Activated CD8-positive, alpha-beta memory T cell treated with anti-CD3 and anti-CD28 coated beads for 4 hours (primary cell): ENCODE results near the gene GBA2.

ENCODE experiments used
- DNase-seq, 2 donors: peaks; one replicate each; pipeline ENCODE4 v3.0.0-alpha.2; 2020; ENCODE audit warnings: low read depth in 2 of 2

Gene GBA2

GRCh38 chr9:35691757-35692301, 57.2 kb downstream of the GBA2 start:
- no peak for DNase-seq

- no peak for DNase-seq
Measured at GRCh38 chr9:35691334-35691650, 57.7 kb downstream of the GBA2 start.

GRCh38 chr9:35690614-35691333, 58.3 kb downstream of the GBA2 start:
- peak in 1 of 2 donors; percentile 11 for DNase-seq

DNA sequence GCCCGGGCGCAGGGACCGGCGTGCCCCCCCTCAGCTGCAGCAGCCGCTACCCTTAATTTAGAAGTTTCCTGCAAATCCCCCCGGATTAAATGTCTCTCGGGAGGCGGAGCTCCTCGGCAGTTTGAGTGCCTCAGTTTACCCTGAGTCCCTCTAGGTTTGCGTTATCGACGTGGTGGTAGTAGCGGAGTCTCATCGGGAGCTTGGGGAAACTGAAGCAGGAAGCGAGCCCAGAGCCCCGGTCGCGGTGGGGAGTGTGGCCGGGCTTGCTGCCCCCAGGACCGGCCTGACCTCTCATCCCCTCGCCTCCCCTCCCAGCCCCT, 58.8 kb downstream of the GBA2 start:
- no peak for DNase-seq

DNA sequence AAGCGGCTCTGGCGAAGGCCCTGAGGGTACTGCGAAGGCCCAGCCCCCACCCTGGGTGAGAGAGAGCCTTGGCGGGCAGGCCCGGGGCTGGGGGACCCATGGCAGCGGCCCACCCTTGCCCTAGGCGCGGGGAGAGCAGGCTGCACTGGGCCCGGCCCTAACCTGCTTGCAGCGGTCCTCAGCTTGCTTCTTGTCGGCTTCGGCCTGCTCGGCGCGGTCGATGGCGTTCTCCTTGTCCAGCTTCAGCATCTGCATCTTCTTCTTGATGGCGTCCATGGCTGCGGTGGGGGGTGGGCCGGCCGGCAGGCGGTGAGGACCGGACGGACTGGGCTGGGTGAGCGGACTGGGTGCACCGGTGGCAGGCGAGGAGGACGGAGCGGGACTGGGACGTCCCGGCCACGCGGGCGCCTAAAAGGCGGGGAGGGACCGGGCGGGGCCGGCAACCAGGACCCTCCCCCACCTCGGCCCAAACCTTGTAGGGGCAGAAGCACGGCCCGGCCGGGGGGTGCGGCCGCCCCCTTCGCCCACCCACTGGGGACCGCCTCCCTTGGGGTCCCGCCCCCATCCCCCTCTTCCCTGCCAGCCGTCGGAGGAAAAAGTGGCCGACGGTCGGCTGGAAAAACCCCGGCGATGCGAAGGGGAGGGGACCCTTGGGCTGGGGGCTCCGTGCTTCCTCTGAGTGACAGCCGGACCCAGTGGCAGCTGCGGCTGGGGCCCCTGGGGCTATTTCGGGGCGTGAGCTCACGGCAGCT, 59.3 kb downstream of the GBA2 start, which contains the start of gene TPM2:
TPM2 (minus strand) TSS at position 384 of the 752 bp plus-strand sequence; CDS start at position 276, 108 bp downstream.
- DNase-seq, result no peak

DNA sequence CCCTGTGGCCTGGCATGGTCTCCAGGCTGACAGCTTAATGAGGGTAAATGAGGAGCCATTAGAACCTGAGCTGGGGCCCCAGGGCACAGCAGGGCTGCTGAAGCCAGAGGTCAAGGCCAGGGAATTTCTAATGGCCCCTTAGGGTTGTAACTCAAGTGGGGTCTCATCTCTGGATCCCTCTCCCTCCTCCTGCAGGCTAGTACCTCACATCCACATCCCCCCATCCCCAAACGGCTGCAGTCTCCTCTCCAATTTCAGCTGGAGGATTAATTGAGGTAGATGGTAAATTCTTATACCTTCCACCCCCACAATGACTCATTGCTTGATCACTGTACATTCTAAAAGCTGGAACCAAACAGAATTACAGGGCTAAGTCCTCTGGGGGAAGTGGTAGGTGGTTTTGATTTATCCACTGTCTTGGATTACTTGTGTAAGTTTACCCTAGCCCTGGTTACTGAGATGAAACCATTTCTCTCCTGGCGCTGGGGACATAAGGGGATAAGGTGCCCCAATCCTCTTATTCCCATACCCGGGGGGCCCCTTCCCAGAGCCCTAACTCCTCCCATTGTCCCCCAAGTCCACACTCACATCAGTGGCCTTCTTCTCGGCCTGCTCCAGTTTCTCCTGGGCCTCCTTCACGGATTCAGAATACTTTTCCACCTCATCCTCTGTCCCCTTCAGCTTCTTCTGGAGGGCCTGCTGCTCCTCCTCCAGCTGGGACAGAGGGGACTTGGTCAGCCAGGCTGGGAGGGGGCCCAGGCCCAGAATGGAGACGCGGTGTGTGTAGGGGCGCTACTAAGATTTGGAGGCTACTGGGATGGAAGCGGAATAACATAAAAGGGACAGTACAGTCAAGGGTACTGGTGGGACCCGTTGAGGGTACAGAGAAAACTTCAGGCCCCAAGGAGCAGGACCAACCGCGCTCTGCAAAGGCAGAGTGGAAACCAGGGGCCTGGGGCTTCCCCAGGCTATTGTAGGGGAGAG, 60.2 kb downstream of the GBA2 start:
- DNase-seq, result no peak

- no peak for DNase-seq
Measured at GRCh38 chr9:35687972-35688557, 61.0 kb downstream of the GBA2 start.

DNA sequence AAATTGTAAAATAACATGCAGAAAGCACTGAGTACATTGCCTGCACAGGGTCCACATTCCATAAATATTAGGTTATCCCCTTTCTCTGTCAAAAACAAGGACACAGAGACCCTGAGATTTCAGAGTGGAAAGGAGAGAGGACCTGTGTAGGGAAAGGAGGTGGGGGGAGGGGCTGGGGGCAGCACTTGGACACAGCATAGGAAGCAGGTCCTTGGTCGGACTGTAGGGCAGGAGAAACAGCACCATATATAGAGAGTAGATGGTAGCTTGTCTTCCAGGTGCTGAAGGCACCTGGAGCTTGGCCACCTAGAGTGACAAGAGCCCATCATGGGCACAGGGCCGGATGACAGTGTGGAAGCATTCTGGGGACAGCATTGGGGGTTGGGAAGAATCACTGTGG, 61.7 kb downstream of the GBA2 start:
- DNase-seq, result no peak
